Thyroid gland (tissue), 4 donors: ENCODE measurements around the gene THBS1.

Source experiments
- POLR2A ChIP-seq, 2 donors: fragments of 450-650 bp; IDR thresholded peaks; one replicate each; pipeline ENCODE4 v1.6.1; 2017; ENCODE audit warnings: antibody characterized with exemption in 2 of 2, mild to moderate bottlenecking in 2 of 2, moderate library complexity in 1 of 2
- TF ChIP-seq, protein P1 (sequence below), 6 experiments: fragments of 200-600 bp in 3 of 6; fragments of 450-650 bp in 3 of 6; sonication (generic) in 3 of 6; IDR thresholded peaks; one replicate each; pipeline ENCODE4 v1.5.1; 2016 to 2019; ENCODE audit warnings: antibody characterized with exemption in 6 of 6, mild to moderate bottlenecking in 2 of 6, inconsistent platforms in 1 of 6, moderate library complexity in 1 of 6

DNA sequence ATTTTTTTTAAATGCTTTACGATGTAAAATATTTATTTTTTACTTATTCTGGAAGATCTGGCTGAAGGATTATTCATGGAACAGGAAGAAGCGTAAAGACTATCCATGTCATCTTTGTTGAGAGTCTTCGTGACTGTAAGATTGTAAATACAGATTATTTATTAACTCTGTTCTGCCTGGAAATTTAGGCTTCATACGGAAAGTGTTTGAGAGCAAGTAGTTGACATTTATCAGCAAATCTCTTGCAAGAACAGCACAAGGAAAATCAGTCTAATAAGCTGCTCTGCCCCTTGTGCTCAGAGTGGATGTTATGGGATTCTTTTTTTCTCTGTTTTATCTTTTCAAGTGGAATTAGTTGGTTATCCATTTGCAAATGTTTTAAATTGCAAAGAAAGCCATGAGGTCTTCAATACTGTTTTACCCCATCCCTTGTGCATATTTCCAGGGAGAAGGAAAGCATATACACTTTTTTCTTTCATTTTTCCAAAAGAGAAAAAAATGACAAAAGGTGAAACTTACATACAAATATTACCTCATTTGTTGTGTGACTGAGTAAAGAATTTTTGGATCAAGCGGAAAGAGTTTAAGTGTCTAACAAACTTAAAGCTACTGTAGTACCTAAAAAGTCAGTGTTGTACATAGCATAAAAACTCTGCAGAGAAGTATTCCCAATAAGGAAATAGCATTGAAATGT lies 15.6 kb downstream of the THBS1 start:
- TF ChIP-seq, protein P1, sequence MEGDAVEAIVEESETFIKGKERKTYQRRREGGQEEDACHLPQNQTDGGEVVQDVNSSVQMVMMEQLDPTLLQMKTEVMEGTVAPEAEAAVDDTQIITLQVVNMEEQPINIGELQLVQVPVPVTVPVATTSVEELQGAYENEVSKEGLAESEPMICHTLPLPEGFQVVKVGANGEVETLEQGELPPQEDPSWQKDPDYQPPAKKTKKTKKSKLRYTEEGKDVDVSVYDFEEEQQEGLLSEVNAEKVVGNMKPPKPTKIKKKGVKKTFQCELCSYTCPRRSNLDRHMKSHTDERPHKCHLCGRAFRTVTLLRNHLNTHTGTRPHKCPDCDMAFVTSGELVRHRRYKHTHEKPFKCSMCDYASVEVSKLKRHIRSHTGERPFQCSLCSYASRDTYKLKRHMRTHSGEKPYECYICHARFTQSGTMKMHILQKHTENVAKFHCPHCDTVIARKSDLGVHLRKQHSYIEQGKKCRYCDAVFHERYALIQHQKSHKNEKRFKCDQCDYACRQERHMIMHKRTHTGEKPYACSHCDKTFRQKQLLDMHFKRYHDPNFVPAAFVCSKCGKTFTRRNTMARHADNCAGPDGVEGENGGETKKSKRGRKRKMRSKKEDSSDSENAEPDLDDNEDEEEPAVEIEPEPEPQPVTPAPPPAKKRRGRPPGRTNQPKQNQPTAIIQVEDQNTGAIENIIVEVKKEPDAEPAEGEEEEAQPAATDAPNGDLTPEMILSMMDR (IDR thresholded peaks at IDR 0.05) = no peak
- no peak for TF ChIP-seq POLR2A (IDR thresholded peaks at IDR 0.05)
